Measurements from ENCODE around the gene RXRA. TPM values are rescaled to one million over a fixed set of nuclear protein-coding genes. Genes with fewer than 3 reads are reported as not detected.

RXRA gene
- total and polyA plus RNA-seq, 10 of the 15 experiments (the other 5 are each of a cell fraction or from before 2014, with no cell fraction given) = 0.89 to 36.8 (median 11.1) TPM

- no TSS peak for BruUV-seq (replicated peaks)
- 79% methylated on average over 16 of the region's 16 CpGs for WGBS (ENCODE audit: insufficient coverage, insufficient replicate concordance, low lambda C conversion rate, missing lambda C conversion rate)
- Histone ChIP-seq H3K4me1 (ENCODE audit: control insufficient read depth, insufficient read depth, low read length) (no peaks in the 10 kb centered on the region), H3K79me2 (ENCODE audit: control insufficient read depth, insufficient read depth, low read length) (no peaks in the 10 kb centered on the region), H4K20me1 (ENCODE audit: control insufficient read depth, insufficient read depth) (no peaks in the 10 kb centered on the region), H3K9me3 (replicated peaks; ENCODE audit: control insufficient read depth, insufficient read depth, low read length) (no peaks in the 10 kb centered on the region), H3K4me2 (ENCODE audit: control insufficient read depth, insufficient read depth) (no peak overlapping the region), H2AFZ (ENCODE audit: control insufficient read depth, low read depth, low read length) (no peak overlapping the region), H3K27ac (ENCODE audit: control insufficient read depth, insufficient read depth) (no peak overlapping the region), H3K4me3 (no peak overlapping the region), H3K27me3 (replicated peaks in 1 of 2; ENCODE audit: control insufficient read depth in 2 of 2, insufficient read depth in 2 of 2, low read length in 1 of 2) (no peaks in the 10 kb centered on the region; a peak in 1 of 4 replicates), H3K9ac (ENCODE audit: control insufficient read depth, insufficient read depth, low read length) (no peak overlapping the region), H3K36me3 (ENCODE audit: control insufficient read depth in 2 of 2, insufficient read depth in 2 of 2, low read length in 1 of 2) (no peaks in the 10 kb centered on the region)
- RAD21 ChIA-PET (ENCODE audit: unreplicated experiment) = no interaction called here
- no peak for DNase-seq (ENCODE audit: low read depth, low spot score)
- SMC1A ChIA-PET (ENCODE audit: uncharacterized antibody, unreplicated experiment) = no interaction called here
- ATAC-seq = no peak
- CTCF ChIA-PET = interaction anchor here (1.7 kb wide), 1 partner anchor 187 kb away, joined by 4 read pairs; no protein-coding TSS in a partner anchor
- FAIRE-seq = no peak
- in situ Hi-C loops (cut with MboI) = no loop called here
- POLR2A ChIA-PET = no interaction called here
- intact Hi-C loops (cut with micrococcal nuclease; ENCODE audit: unreplicated experiment) = no loop called here
- no peak for TF ChIP-seq TCF7 (IDR thresholded peaks at IDR 0.05; ENCODE audit: borderline replicate concordance)
- TF ChIP-seq IRF5 (IDR thresholded peaks at IDR 0.05; ENCODE audit: borderline replicate concordance) = no peak
- TF ChIP-seq MLLT1 (IDR thresholded peaks at IDR 0.05) = no peak
- TF ChIP-seq FOXK2 (IDR thresholded peaks at IDR 0.05) = no peak
- no peak for TF ChIP-seq SIN3A (IDR thresholded peaks at IDR 0.05; ENCODE audit: low read depth, low read length)
- TF ChIP-seq SUZ12 (IDR thresholded peaks at IDR 0.05; ENCODE audit: unreplicated experiment) = no peak
- TF ChIP-seq POU2F2 (IDR thresholded peaks at IDR 0.05; ENCODE audit: borderline replicate concordance, low read depth, low read length) = no peak
- TF ChIP-seq CEBPZ (IDR thresholded peaks at IDR 0.05; ENCODE audit: low read depth, low read length) = no peak
- no peak for TF ChIP-seq KAT2A (conservative IDR thresholded peaks at IDR 0.05; ENCODE audit: control insufficient read depth, low read depth, low read length)
- TF ChIP-seq ZNF592 (IDR thresholded peaks at IDR 0.05) = no peak
- no peak for TF ChIP-seq SMC3 (IDR thresholded peaks at IDR 0.05; ENCODE audit: borderline replicate concordance, low read length)
- no peak for TF ChIP-seq SMAD5 (IDR thresholded peaks at IDR 0.05; ENCODE audit: low read depth)
- no peak for TF ChIP-seq SREBF2 (IDR thresholded peaks at IDR 0.05; ENCODE audit: low read length)
- TF ChIP-seq BMI1 (IDR thresholded peaks at IDR 0.05; ENCODE audit: borderline replicate concordance) = no peak
- TF ChIP-seq TARDBP (IDR thresholded peaks at IDR 0.05; ENCODE audit: borderline replicate concordance) = no peak
These were observed 31.9 kb downstream of the RXRA start for GRCh38 chr9:134358026-134358661.

Data from GM12878 (cell line).